H1 (cell line): ENCODE measurements around the gene RPL32. TPM values are rescaled to one million over a fixed set of nuclear protein-coding genes. Genes with fewer than 3 reads are reported as not detected.

Source experiments
- CTCF ChIA-PET: fragments of 300-600 bp; sonication (Branson Sonifier 250); formaldehyde crosslinking; loops from one replicate; lab custom pipeline; 2021; ENCODE audit not compliant: partially characterized antibody; lab: Charles Lee
- POLR2A ChIA-PET: fragments of 300-600 bp; sonication (Branson Sonifier 250); formaldehyde crosslinking; loops from one replicate; lab custom pipeline; 2021; ENCODE audit warnings: inconsistent platforms; ENCODE audit not compliant: partially characterized antibody; lab: Charles Lee
- DNase-seq, 2 experiments: peaks; one replicate each; pipeline versions ENCODE4 v3.0.0 to v3.0.0-alpha.2; 2010 to 2022; ENCODE audit warnings: low spot score in 2 of 2, low read depth in 1 of 2, mixed read lengths in 1 of 2
- FAIRE-seq: peaks from 2 replicates; lab custom pipeline; 2011; peaks lifted over from hg19 to GRCh38; lab: Jason Lieb, UNC
- H2AFZ ChIP-seq: 2 replicates; pipeline ENCODE4 v1.8.1; 2012; ENCODE audit warnings: low read length, inconsistent platforms
- H2AK5ac ChIP-seq: 2 replicates; pipeline ENCODE4 v1.6.1; 2013; ENCODE audit warnings: low read depth, low read length
- H2BK120ac ChIP-seq: replicated peaks from 2 replicates; pipeline ENCODE3; 2013; ENCODE audit warnings: low read depth, low read length, inconsistent platforms
- H2BK12ac ChIP-seq: 2 replicates; pipeline ENCODE4 v1.6.1; 2013; ENCODE audit warnings: low read depth, low read length
- H2BK15ac ChIP-seq: 2 replicates; pipeline ENCODE4 v1.6.1; 2013; ENCODE audit warnings: low read length
- H2BK20ac ChIP-seq: 2 replicates; pipeline ENCODE4 v1.6.1; 2013; ENCODE audit warnings: low read length
- H2BK5ac ChIP-seq: 2 replicates; pipeline ENCODE4 v1.6.1; 2013; ENCODE audit warnings: low read depth, low read length
- H3K14ac ChIP-seq: 2 replicates; pipeline ENCODE4 v1.6.1; 2013; ENCODE audit warnings: inconsistent platforms; ENCODE audit not compliant: insufficient read length
- H3K18ac ChIP-seq: 2 replicates; pipeline ENCODE4 v1.6.1; 2013; ENCODE audit warnings: low read length; ENCODE audit errors: extremely low read depth
- H3K23ac ChIP-seq: 2 replicates; pipeline ENCODE4 v1.6.1; 2013; ENCODE audit warnings: inconsistent platforms; ENCODE audit not compliant: insufficient read length
- H3K23me2 ChIP-seq: 2 replicates; pipeline ENCODE4 v1.6.1; 2013; ENCODE audit warnings: low read depth, low read length
- H3K27ac ChIP-seq: 2 replicates; pipeline ENCODE4 v1.6.1; 2011; ENCODE audit warnings: low read depth, low read length, inconsistent platforms
- H3K27me3 ChIP-seq, 4 experiments: replicated peaks in 1 of 4; 1 replicate in 1 of 4; 2 replicates in 3 of 4; pipeline versions ENCODE4 v1.6.1 to v1.8.1; 2011 to 2013; ENCODE audit warnings: low read length in 3 of 4, mild to moderate bottlenecking in 3 of 4, inconsistent platforms in 2 of 4, mixed read lengths in 2 of 4, moderate library complexity in 1 of 4; ENCODE audit not compliant: control insufficient read depth in 3 of 4, insufficient read depth in 3 of 4; ENCODE audit errors: extremely low read depth in 1 of 4
- H3K36me3 ChIP-seq, 4 experiments: 2 replicates each; pipeline versions ENCODE4 v1.6.1 to v1.8.1; 2011 to 2013; ENCODE audit warnings: mild to moderate bottlenecking in 4 of 4, low read length in 3 of 4, moderate library complexity in 2 of 4, control low read depth in 1 of 4, inconsistent platforms in 1 of 4; ENCODE audit not compliant: insufficient read depth in 4 of 4, control insufficient read depth in 2 of 4
- H3K4ac ChIP-seq: replicated peaks from 2 replicates; pipeline ENCODE3; 2013; ENCODE audit warnings: low read length, low read depth, mixed read lengths, inconsistent platforms; ENCODE audit not compliant: insufficient read length
- H3K4me1 ChIP-seq, 4 experiments: replicated peaks in 1 of 4; 1 replicate in 1 of 4; 2 replicates in 3 of 4; pipeline versions ENCODE4 v1.6.1 to v1.8.1; 2011 to 2013; ENCODE audit warnings: low read length in 3 of 4, inconsistent platforms in 2 of 4, mixed read lengths in 1 of 4; ENCODE audit not compliant: insufficient read depth in 4 of 4, control insufficient read depth in 3 of 4
- H3K4me2 ChIP-seq, 2 experiments: 2 replicates each; pipeline versions ENCODE4 v1.6.1 to v1.8.1; 2011 to 2013; ENCODE audit warnings: low read depth in 2 of 2, low read length in 2 of 2, control low read depth in 1 of 2, inconsistent platforms in 1 of 2, mild to moderate bottlenecking in 1 of 2; ENCODE audit not compliant: insufficient read depth in 1 of 2
- H3K4me3 ChIP-seq, 4 experiments: fragments of 200-600, 300-600 bp in 1 of 4; sonication (generic), shearing (Covaris generic), sonication (Bioruptor Twin) in 1 of 4; 2 replicates each; pipeline versions ENCODE4 v1.5.1 to v1.8.1; 2011 to 2016; ENCODE audit warnings: low read length in 4 of 4, low read depth in 3 of 4, control low read depth in 2 of 4, inconsistent platforms in 2 of 4, mild to moderate bottlenecking in 2 of 4, mixed read lengths in 1 of 4, moderate library complexity in 1 of 4; ENCODE audit not compliant: insufficient read depth in 2 of 4; ENCODE audit errors: extremely low read depth in 1 of 4
- H3K56ac ChIP-seq: replicated peaks from 2 replicates; pipeline ENCODE3; 2013; ENCODE audit warnings: low read depth, mild to moderate bottlenecking, mixed read lengths, low read length, inconsistent platforms; ENCODE audit not compliant: insufficient read length
- H3K79me1 ChIP-seq: 2 replicates; pipeline ENCODE4 v1.6.1; 2013; ENCODE audit warnings: low read depth, low read length, control low read depth
- H3K79me2 ChIP-seq, 2 experiments: 2 replicates each; pipeline versions ENCODE4 v1.6.1 to v1.8.1; 2012 to 2013; ENCODE audit warnings: low read length in 2 of 2, mild to moderate bottlenecking in 2 of 2, inconsistent platforms in 1 of 2; ENCODE audit not compliant: insufficient read depth in 2 of 2, control insufficient read depth in 1 of 2
- H3K9ac ChIP-seq, 4 experiments: replicated peaks in 1 of 4; 1 replicate in 1 of 4; 2 replicates in 3 of 4; pipeline versions ENCODE4 v1.6.1 to v1.8.1; 2011 to 2013; ENCODE audit warnings: low read depth in 3 of 4, low read length in 3 of 4, control low read depth in 2 of 4, mild to moderate bottlenecking in 2 of 4, moderate library complexity in 2 of 4, inconsistent platforms in 1 of 4; ENCODE audit errors: extremely low read depth in 1 of 4
- H3K9me3 ChIP-seq, 2 experiments: 2 replicates each; pipeline versions ENCODE4 v1.6.1 to v1.8.1; 2012 to 2013; ENCODE audit warnings: mild to moderate bottlenecking in 2 of 2, moderate library complexity in 2 of 2, control low read depth in 1 of 2, inconsistent platforms in 1 of 2, low read depth in 1 of 2, low read length in 1 of 2, mixed read lengths in 1 of 2; ENCODE audit not compliant: insufficient read depth in 2 of 2
- H4K20me1 ChIP-seq, 2 experiments: replicated peaks in 1 of 2; 2 replicates each; pipeline versions ENCODE3 to v1.8.1; 2011 to 2013; ENCODE audit warnings: inconsistent platforms in 2 of 2, low read length in 2 of 2, mild to moderate bottlenecking in 1 of 2; ENCODE audit not compliant: insufficient read depth in 2 of 2, control insufficient read depth in 1 of 2
- H4K5ac ChIP-seq: 2 replicates; pipeline ENCODE4 v1.6.1; 2013; ENCODE audit warnings: low read length, low read depth, mixed read lengths, inconsistent platforms; ENCODE audit not compliant: insufficient read length
- H4K8ac ChIP-seq: 2 replicates; pipeline ENCODE4 v1.8.0; 2013; ENCODE audit warnings: mild to moderate bottlenecking, moderate library complexity, low read length, inconsistent platforms; ENCODE audit not compliant: insufficient read depth; ENCODE audit errors: extremely low read depth
- H4K91ac ChIP-seq: replicated peaks from 2 replicates; pipeline ENCODE3; 2013; ENCODE audit warnings: low read length, mixed read lengths, inconsistent platforms; ENCODE audit not compliant: insufficient read length
- CTCF ChIP-seq, 3 experiments: IDR thresholded peaks; 1 replicate in 2 of 3; 2 replicates in 1 of 3; pipeline versions ENCODE4 v1.5.1 to v1.6.1; 2011; ENCODE audit warnings: low read length in 3 of 3, mild to moderate bottlenecking in 3 of 3, inconsistent platforms in 2 of 3, low read depth in 1 of 3, moderate library complexity in 1 of 3; ENCODE audit not compliant: insufficient read depth in 1 of 3; ENCODE audit errors: control extremely low read depth in 1 of 3
- HDAC2 ChIP-seq, 2 experiments: fragments of 300-600 bp in 1 of 2; sonication (generic) in 1 of 2; IDR thresholded peaks; 2 replicates each; pipeline ENCODE4 v1.6.1; 2011 to 2012; ENCODE audit warnings: low read depth in 2 of 2, low read length in 2 of 2, mild to moderate bottlenecking in 2 of 2, moderate library complexity in 2 of 2, borderline replicate concordance in 1 of 2, inconsistent platforms in 1 of 2
- WGBS, 2 experiments: shearing (Covaris generic) in 1 of 2; methylation state at CpG; one replicate each; pipeline versions ENCODE4 v1.1.6 to v1.1.7; 2013 to 2015; ENCODE audit warnings: low lambda C conversion rate in 2 of 2, mixed read lengths in 2 of 2, inconsistent platforms in 1 of 2, low coverage in 1 of 2, missing lambda C conversion rate in 1 of 2; ENCODE audit not compliant: insufficient replicate concordance in 2 of 2, insufficient coverage in 1 of 2, insufficient read length in 1 of 2; ENCODE audit errors: extremely low coverage in 1 of 2, missing lambda C conversion rate in 1 of 2; 5-methylcytosine and 5-hydroxymethylcytosine counted together
- polyA plus RNA-seq, 7 experiments: library from polyadenylated mRNA; depleted of rRNA in 3 of 7; stranded (reverse) in 5 of 7; unstranded in 2 of 7; fragments of >200 nt in 5 of 7; fragments of 200-250 nt in 2 of 7; gene quantifications; 1 replicate in 5 of 7; 2 replicates in 1 of 7; 4 replicates in 1 of 7; pipeline versions ENCODE4 v1.2.1 to v1.2.3, GENCODE V29; 2011 to 2013; ENCODE audit warnings: missing spikeins in 2 of 7, mixed read lengths in 2 of 7
- total RNA-seq: library from RNA; stranded (reverse); fragmentation: NEBNext Ultra II Directional; extraction: Animal tissue kit (Norgen Biotek cat#: 25700); gene quantifications from 2 replicates; pipeline ENCODE4 v1.2.1, GENCODE V29; 2021

The RPL32 gene
- total and polyA plus RNA-seq, 2 of the 8 experiments (the other 6 are each of a cell fraction or from before 2014, with no cell fraction given), result 1,443 to 2,043 TPM

GRCh38 chr3:12830785-12831156, 10.6 kb downstream of the RPL32 start:
- H3K79me2 ChIP-seq, result 0 out of 4 replicates have a peak, but pooled peaks cover 0 to 4% of the 10 kb centered on the region in 2 experiments
- H2AK5ac ChIP-seq, result no peak overlapping the region
- no peak overlapping the region for H2BK20ac ChIP-seq
- no peak overlapping the region for H3K4ac ChIP-seq
- CTCF ChIA-PET, result interaction anchor here (0.6 to 6.5 kb wide), 15 partner anchors 10 to 1556 kb away, joined by 3 to 83 read pairs (median 4); partner anchors contain the start of gene RPL32
- POLR2A ChIA-PET, result interaction anchor here (1.3 to 28.5 kb wide), 6 partner anchors 4 to 43 kb away, joined by 3 to 661 read pairs (median 172); partner anchors contain the start of genes CAND2 and RPL32
- no peak overlapping the region for H3K9ac ChIP-seq
- H3K23me2 ChIP-seq, result no peaks in the 10 kb centered on the region
- H3K4me2 ChIP-seq, result no peak overlapping the region
- DNase-seq (no peak), FAIRE-seq (no peak)
- no peak overlapping the region for H3K14ac ChIP-seq
- H3K56ac ChIP-seq, result no peak overlapping the region
- peaks cover 4 to 18% of the 10 kb centered on the region in 2 experiments for H4K20me1 ChIP-seq
- H4K5ac ChIP-seq, result no peak overlapping the region
- no peak overlapping the region for H3K27ac ChIP-seq
- no peak overlapping the region for H2BK120ac ChIP-seq
- no peak overlapping the region for H3K18ac ChIP-seq
- H3K9me3 ChIP-seq, result no peaks in the 10 kb centered on the region
- H3K36me3 ChIP-seq, result peaks cover 27 to 49% (median 33%) of the 10 kb centered on the region in 4 experiments
- H3K4me1 ChIP-seq, result peaks cover 0 to 10% (median 5%) of the 10 kb centered on the region in 4 experiments; a peak in 4 of 7 replicates
- 85% methylated on average over 4 of the region's 4 CpGs; no CpG with 5 or more reads in 1 of the 2 experiments for WGBS, 2 experiments
- peak overlapping the region; percentile 40; the same call in 1 of the 2 replicates for H2BK5ac ChIP-seq
- H3K4me3 ChIP-seq, result no peak overlapping the region
- H2BK15ac ChIP-seq, result no peak overlapping the region
- no peaks in the 10 kb centered on the region for H3K79me1 ChIP-seq
- no peak overlapping the region for H4K8ac ChIP-seq
- H3K23ac ChIP-seq, result no peak overlapping the region
- no peaks in the 10 kb centered on the region for H3K27me3 ChIP-seq
- H2AFZ ChIP-seq, result no peak overlapping the region
- no peak overlapping the region for H4K91ac ChIP-seq
- no peak for TF ChIP-seq HDAC2 (IDR thresholded peaks at IDR 0.05; ENCODE audit: borderline replicate concordance in 1 of 2, low read depth in 2 of 2, low read length in 2 of 2)
- peak in 1 of 3 experiments; percentile 29; a peak in 1 of 4 replicates for TF ChIP-seq CTCF (IDR thresholded peaks at IDR 0.05; ENCODE audit: control extremely low read depth in 1 of 3, insufficient read depth in 1 of 3, low read depth in 1 of 3, low read length in 3 of 3)
- TF ChIP-seq, all 59 proteins: peak for 1
- 0 out of 2 replicates have a peak overlapping the region, but pooled peaks have one; percentile 44 for H2BK12ac ChIP-seq
